ENCODE results near the gene NDUFA5. TPM values are rescaled to one million over a fixed set of nuclear protein-coding genes. Genes with fewer than 3 reads are reported as not detected.

NDUFA5 gene
- total and polyA plus RNA-seq, 2 experiments from 2014 or later: 55.2 to 207 TPM

- TF ChIP-seq CREB1 (CRISPR knock-in tag; IDR thresholded peaks at IDR 0.05; ENCODE audit: low read depth): no peak
- TF ChIP-seq ZNF114 (CRISPR knock-in tag; IDR thresholded peaks at IDR 0.05): no peak
- TF ChIP-seq POLR2AphosphoS5 (IDR thresholded peaks at IDR 0.05; ENCODE audit: low read depth): no peak
- no peak for TF ChIP-seq JUNB (IDR thresholded peaks at IDR 0.05; ENCODE audit: unreplicated experiment)
- no peak for TF ChIP-seq STAT1 (IDR thresholded peaks at IDR 0.05; ENCODE audit: unreplicated experiment)
These were observed 13.6 kb upstream of the NDUFA5 start (continued) for GRCh38 chr7:123571187-123571586.

- no peak overlapping the region for H3K27ac ChIP-seq (ENCODE audit: low read depth)
- ATAC-seq: no peak
- no peaks in the 10 kb centered on the region for H3K9me2 ChIP-seq (ENCODE audit: insufficient read depth)
- no peak overlapping the region for H3K4me2 ChIP-seq
- H2AFZ ChIP-seq: no peak overlapping the region
- H3K36me3 Mint-ChIP-seq (ENCODE audit: low read depth): no peaks in the 10 kb centered on the region
- H3F3A ChIP-seq (replicated peaks; ENCODE audit: low read depth): no peaks in the 10 kb centered on the region
- H3K4me1 ChIP-seq (ENCODE audit: insufficient read depth): peaks cover 24% of the 10 kb centered on the region
- H3K4me3 ChIP-seq: no peak overlapping the region
- H3K4me3 Mint-ChIP-seq: no peak overlapping the region
- H3K36me3 ChIP-seq (ENCODE audit: insufficient read depth): no peaks in the 10 kb centered on the region
- no peak overlapping the region for H3K27ac Mint-ChIP-seq
- no peaks in the 10 kb centered on the region for H3K79me2 ChIP-seq (replicated peaks; ENCODE audit: insufficient read depth)
- H3K27me3 ChIP-seq (ENCODE audit: insufficient read depth): no peaks in the 10 kb centered on the region
- no peaks in the 10 kb centered on the region for H4K20me1 ChIP-seq (replicated peaks; ENCODE audit: insufficient read depth)
- no peaks in the 10 kb centered on the region for H3K9me3 Mint-ChIP-seq
- DNase-seq (ENCODE audit: low spot score): no peak
- peaks cover 24% of the 10 kb centered on the region for H3K4me1 Mint-ChIP-seq
- H3K27me3 Mint-ChIP-seq (ENCODE audit: insufficient read depth, low read depth, poor library complexity): peaks cover 5% of the 10 kb centered on the region
- TF ChIP-seq ZNF331 (CRISPR knock-in tag; IDR thresholded peaks at IDR 0.05; ENCODE audit: low read depth) (no peak), JUNB (IDR thresholded peaks at IDR 0.05; ENCODE audit: unreplicated experiment) (no peak), ZNF114 (CRISPR knock-in tag; IDR thresholded peaks at IDR 0.05) (no peak), CREB1 (CRISPR knock-in tag; IDR thresholded peaks at IDR 0.05; ENCODE audit: low read depth) (no peak), STAT1 (IDR thresholded peaks at IDR 0.05; ENCODE audit: unreplicated experiment) (no peak), EZH2 (IDR thresholded peaks at IDR 0.05; ENCODE audit: low read depth, unreplicated experiment) (no peak), NANOG (IDR thresholded peaks at IDR 0.05; ENCODE audit: borderline replicate concordance) (no peak), ETS1 (IDR thresholded peaks at IDR 0.05) (no peak), POLR2AphosphoS5 (IDR thresholded peaks at IDR 0.05; ENCODE audit: low read depth) (no peak), CTCF (conservative IDR thresholded peaks at IDR 0.05; ENCODE audit: low read depth in 2 of 2) (no peak), ZNF462 (CRISPR knock-in tag; IDR thresholded peaks at IDR 0.05) (no peak), EZH2phosphoT487 (IDR thresholded peaks at IDR 0.05; ENCODE audit: unreplicated experiment) (no peak)
These were observed 13.0 kb upstream of the NDUFA5 start for GRCh38 chr7:123570390-123571182.
